Measurements from ENCODE around the gene CEP76.

DNA sequence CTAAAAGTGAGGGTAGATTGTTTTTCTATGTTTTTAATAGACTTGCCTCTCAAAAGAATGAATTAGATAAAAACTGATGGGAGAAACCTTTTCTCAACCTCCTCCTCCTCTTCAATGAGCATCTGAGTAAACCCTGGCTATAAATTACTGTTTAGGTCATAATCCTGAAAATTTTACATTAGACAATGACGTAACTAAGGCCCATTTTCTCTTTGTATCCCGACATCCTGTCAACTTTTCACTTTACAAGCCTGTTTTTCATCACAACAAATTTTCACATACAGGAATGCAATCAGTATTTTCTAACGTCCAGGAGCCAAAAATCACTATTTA is 46.0 kb downstream of the CEP76 start:
- TF ChIP-seq CTCF (IDR thresholded peaks at IDR 0.05; ENCODE audit: poor library complexity, severe bottlenecking): no peak
- TF ChIP-seq EP300 (conservative IDR thresholded peaks at IDR 0.05; ENCODE audit: poor library complexity, severe bottlenecking): no peak
- TF ChIP-seq TAF1 (IDR thresholded peaks at IDR 0.05; ENCODE audit: low read depth): no peak
- TF ChIP-seq EZH2 (IDR thresholded peaks at IDR 0.05; ENCODE audit: borderline replicate concordance, insufficient read depth, low read length, poor library complexity, severe bottlenecking): no peak
- no peak for TF ChIP-seq RAD21 (conservative IDR thresholded peaks at IDR 0.05)

All from neural cell (in vitro differentiated cells).